Suprapubic skin (tissue), 3 donors: ENCODE measurements around the gene MYO5B.

Source experiments
- EP300 ChIP-seq: sonication (generic); formaldehyde crosslinking; IDR thresholded peaks from one replicate; pipeline ENCODE4 v1.6.1; 2017; ENCODE audit warnings: antibody characterized with exemption
- TF ChIP-seq, protein P1 (sequence below), 2 donors: fragments of 200-600 bp in 1 of 2; fragments of 450-650 bp in 1 of 2; sonication (generic) in 1 of 2; IDR thresholded peaks; one replicate each; pipeline ENCODE4 v1.5.1; 2016 to 2019; ENCODE audit warnings: antibody characterized with exemption in 2 of 2, mild to moderate bottlenecking in 1 of 2, moderate library complexity in 1 of 2

DNA sequence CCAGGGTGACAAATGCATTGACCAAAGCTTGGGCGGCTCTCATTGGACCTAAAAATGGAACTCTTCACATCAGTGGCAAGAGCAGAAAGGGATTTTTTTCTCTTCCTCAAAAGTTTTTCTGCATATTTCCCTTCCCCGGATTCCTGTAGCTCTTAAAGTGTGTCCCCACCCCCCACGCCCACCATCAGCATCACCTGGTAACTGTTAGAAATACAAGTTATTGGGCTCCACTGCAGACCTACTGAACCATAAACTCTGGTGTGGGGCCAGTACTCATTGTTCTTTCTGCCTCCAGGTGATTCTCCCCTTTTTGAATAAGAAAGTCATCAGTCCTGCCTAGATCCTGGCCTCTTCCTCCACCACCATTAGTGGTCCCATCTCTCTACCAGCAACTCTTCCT, 1.3 kb upstream of the MYO5B start:
- TF ChIP-seq, protein P1, sequence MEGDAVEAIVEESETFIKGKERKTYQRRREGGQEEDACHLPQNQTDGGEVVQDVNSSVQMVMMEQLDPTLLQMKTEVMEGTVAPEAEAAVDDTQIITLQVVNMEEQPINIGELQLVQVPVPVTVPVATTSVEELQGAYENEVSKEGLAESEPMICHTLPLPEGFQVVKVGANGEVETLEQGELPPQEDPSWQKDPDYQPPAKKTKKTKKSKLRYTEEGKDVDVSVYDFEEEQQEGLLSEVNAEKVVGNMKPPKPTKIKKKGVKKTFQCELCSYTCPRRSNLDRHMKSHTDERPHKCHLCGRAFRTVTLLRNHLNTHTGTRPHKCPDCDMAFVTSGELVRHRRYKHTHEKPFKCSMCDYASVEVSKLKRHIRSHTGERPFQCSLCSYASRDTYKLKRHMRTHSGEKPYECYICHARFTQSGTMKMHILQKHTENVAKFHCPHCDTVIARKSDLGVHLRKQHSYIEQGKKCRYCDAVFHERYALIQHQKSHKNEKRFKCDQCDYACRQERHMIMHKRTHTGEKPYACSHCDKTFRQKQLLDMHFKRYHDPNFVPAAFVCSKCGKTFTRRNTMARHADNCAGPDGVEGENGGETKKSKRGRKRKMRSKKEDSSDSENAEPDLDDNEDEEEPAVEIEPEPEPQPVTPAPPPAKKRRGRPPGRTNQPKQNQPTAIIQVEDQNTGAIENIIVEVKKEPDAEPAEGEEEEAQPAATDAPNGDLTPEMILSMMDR (IDR thresholded peaks at IDR 0.05) = no peak
- no peak for TF ChIP-seq EP300
